ENCODE results near the gene PTPRZ1. TPM values are rescaled to one million over a fixed set of nuclear protein-coding genes. Genes with fewer than 3 reads are reported as not detected.

PTPRZ1 gene
- total and polyA plus RNA-seq, 12 donors, result 0.17 to 19.1 (median 1.2) TPM

DNA sequence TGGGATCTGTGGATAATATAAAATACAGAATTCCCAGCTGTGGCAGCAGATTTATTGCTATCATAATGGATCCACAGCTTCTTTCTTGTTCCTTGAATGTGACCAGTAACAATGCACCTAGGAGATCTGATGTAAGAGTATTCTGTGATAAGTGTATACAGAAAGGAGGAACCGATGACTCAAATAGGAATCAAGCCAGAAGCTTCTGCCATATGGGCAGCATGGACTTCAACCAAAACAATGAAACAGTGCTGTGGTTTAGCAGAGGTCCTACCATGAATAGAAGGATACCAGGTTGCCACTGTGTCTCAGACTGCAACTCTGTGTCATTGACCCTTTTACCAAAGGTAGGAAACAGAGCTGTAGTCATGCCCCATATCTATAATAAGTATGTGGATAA is 81.8 kb downstream of the PTPRZ1 start:
- no peak overlapping the region for H3K27ac ChIP-seq
- DNase-seq, result no peak
- H3K4me1 ChIP-seq (replicated peaks in 1 of 2), result no peaks in the 10 kb centered on the region
- no peak overlapping the region for H3K4me3 ChIP-seq
- H3K9me3 ChIP-seq (replicated peaks in 1 of 3), result no peaks in the 10 kb centered on the region
- TF ChIP-seq, protein P1, sequence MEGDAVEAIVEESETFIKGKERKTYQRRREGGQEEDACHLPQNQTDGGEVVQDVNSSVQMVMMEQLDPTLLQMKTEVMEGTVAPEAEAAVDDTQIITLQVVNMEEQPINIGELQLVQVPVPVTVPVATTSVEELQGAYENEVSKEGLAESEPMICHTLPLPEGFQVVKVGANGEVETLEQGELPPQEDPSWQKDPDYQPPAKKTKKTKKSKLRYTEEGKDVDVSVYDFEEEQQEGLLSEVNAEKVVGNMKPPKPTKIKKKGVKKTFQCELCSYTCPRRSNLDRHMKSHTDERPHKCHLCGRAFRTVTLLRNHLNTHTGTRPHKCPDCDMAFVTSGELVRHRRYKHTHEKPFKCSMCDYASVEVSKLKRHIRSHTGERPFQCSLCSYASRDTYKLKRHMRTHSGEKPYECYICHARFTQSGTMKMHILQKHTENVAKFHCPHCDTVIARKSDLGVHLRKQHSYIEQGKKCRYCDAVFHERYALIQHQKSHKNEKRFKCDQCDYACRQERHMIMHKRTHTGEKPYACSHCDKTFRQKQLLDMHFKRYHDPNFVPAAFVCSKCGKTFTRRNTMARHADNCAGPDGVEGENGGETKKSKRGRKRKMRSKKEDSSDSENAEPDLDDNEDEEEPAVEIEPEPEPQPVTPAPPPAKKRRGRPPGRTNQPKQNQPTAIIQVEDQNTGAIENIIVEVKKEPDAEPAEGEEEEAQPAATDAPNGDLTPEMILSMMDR (IDR thresholded peaks at IDR 0.05), result no peak
- intact Hi-C loops (cut with DNase I), result no loop called here
- H3K27me3 ChIP-seq, result no peaks in the 10 kb centered on the region
- WGBS, 4 donors, result 91 to 100% (median 93%) methylated on average over 1 of the region's 1 CpG
- H3K36me3 ChIP-seq (replicated peaks in 1 of 2), result no peaks in the 10 kb centered on the region

DNA sequence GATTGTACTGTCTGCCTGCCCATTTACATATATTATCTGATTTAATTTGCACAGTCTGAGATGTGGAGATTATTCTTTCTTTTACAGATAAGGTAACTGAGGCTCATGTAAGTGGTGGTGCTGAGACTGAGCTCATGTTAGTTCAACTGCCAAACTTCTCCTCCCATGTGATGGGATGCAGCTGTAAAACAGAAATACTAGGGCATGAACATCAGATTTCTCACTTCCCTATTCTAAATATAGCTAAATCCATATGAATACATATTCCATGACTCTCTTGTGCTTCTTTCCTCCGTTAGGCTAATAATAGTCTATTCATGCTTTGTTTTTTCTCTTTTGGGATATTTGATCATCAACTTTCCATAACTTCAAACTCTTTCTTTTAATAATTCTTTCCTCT is 84.7 kb downstream of the PTPRZ1 start:
- DNase-seq, result no peak
- Histone ChIP-seq H3K9me3 (replicated peaks in 1 of 3) (no peaks in the 10 kb centered on the region), H3K4me3 (no peak overlapping the region), H3K36me3 (replicated peaks in 1 of 2) (no peaks in the 10 kb centered on the region), H3K4me1 (replicated peaks in 1 of 2) (no peaks in the 10 kb centered on the region), H3K27ac (no peak overlapping the region), H3K27me3 (no peaks in the 10 kb centered on the region)
- intact Hi-C loops (cut with DNase I), result no loop called here
- TF ChIP-seq, protein P1 (IDR thresholded peaks at IDR 0.05), result no peak
- TF ChIP-seq POLR2A (IDR thresholded peaks at IDR 0.05), result no peak
- WGBS, 4 donors, result 59 to 73% (median 64%) methylated on average over 1 of the region's 1 CpG

DNA sequence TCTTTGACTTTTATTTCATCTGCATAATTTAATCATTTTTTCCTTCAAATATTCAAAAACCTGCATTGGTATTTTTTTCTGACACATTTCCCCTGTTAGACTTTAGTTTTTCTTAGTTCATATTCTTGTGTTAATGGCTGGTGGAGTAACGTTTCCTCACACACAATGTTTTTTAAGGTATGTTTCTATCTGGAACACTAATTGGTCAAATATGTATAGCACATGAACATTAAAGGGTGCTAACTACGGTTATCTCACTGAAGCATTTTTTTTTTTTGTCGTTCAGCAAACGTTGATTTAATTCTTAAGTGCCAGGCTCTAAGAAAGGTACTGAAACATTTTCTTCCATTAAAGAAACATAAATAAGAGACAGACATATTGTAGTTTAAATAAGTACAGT is 87.7 kb downstream of the PTPRZ1 start:
- TF ChIP-seq, protein P1 (IDR thresholded peaks at IDR 0.05), result no peak
- no peak for TF ChIP-seq POLR2A (IDR thresholded peaks at IDR 0.05)
- Histone ChIP-seq H3K27me3 (no peaks in the 10 kb centered on the region), H3K4me3 (no peak overlapping the region), H3K4me1 (replicated peaks in 1 of 2) (no peaks in the 10 kb centered on the region), H3K9me3 (replicated peaks in 1 of 3) (no peaks in the 10 kb centered on the region), H3K27ac (no peak overlapping the region), H3K36me3 (replicated peaks in 1 of 2) (no peaks in the 10 kb centered on the region)
- 66 to 78% (median 68%) methylated on average over 4 of the region's 4 CpGs for WGBS, 4 donors
- DNase-seq, result no peak
- intact Hi-C loops (cut with DNase I), result no loop called here

DNA sequence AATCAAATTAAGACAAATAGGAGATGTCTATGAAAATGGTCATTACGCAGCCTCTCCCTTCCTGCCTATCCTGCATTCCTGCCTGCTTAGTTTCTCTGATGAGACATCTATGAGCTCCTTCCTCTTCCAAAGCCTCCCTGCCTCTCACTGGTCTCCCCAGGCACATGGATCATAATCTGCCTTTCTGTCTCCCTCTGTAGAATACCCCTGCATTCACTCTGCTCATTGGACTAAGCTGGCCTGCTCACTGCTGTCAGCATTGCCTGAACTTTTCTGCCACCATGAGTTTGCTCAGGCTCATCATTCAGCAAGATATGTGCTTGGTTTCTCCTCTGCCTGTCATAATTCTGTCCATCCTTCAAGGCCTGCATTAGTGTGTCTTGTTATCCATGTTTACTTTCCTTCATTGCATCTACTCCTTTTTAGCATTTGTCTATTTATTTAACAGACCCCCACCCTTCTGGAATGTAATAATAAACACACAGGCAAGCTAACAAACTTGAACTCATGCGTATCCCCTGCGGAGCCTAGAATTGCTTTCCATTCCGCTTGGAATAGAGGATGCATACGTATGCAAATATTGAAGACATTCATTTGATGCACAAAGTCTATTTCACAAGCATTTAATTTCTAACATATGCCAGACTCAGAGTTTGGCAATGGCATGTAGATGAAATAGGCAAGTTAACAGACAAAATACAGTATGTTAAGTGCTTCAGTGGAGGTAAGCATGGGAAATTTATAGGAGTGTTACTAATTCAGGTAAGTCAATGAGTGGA is 88.3 kb downstream of the PTPRZ1 start:
- no peaks in the 10 kb centered on the region for H3K36me3 ChIP-seq (replicated peaks in 1 of 2)
- intact Hi-C loops (cut with DNase I), result no loop called here
- DNase-seq, result no peak
- TF ChIP-seq, protein P1 (IDR thresholded peaks at IDR 0.05), result no peak
- TF ChIP-seq POLR2A (IDR thresholded peaks at IDR 0.05), result no peak
- no peak overlapping the region for H3K27ac ChIP-seq
- no peak overlapping the region for H3K4me3 ChIP-seq
- H3K9me3 ChIP-seq (replicated peaks in 1 of 3), result no peaks in the 10 kb centered on the region
- H3K27me3 ChIP-seq, result no peaks in the 10 kb centered on the region
- H3K4me1 ChIP-seq (replicated peaks in 1 of 2), result no peaks in the 10 kb centered on the region
- WGBS, 4 donors, result 74 to 89% (median 87%) methylated on average over 5 of the region's 5 CpGs

Data from adrenal gland (tissue), 12 donors.